K562 (cell line): ENCODE results near the gene GZMM. TPM values are rescaled to one million over a fixed set of nuclear protein-coding genes. Genes with fewer than 3 reads are reported as not detected.
A peak's percentile ranks its signal among the peaks of the same experiment; 100 is the strongest.

Experiments used
- ARID1B ChIP-seq: fragments of 450-650 bp; IDR thresholded peaks from 2 replicates; pipeline ENCODE4 v1.6.1; 2016; ENCODE audit warnings: antibody characterized with exemption, mild to moderate bottlenecking, inconsistent platforms
- COPS2 ChIP-seq: fragments of 450-650 bp; conservative IDR thresholded peaks from 2 replicates; pipeline ENCODE4 v1.6.1; 2016; ENCODE audit warnings: mild to moderate bottlenecking, moderate library complexity
- CTBP1 ChIP-seq: fragments of 450-650 bp; IDR thresholded peaks from 2 replicates; pipeline ENCODE4 v1.6.1; 2016; ENCODE audit warnings: borderline replicate concordance
- E2F6 ChIP-seq, 2 experiments: IDR thresholded peaks; 2 replicates each; pipeline ENCODE4 v1.6.1; 2011; ENCODE audit warnings: borderline replicate concordance in 1 of 2, control low read depth in 1 of 2, low read depth in 1 of 2, low read length in 1 of 2, mild to moderate bottlenecking in 1 of 2, mixed read lengths in 1 of 2, moderate library complexity in 1 of 2; ENCODE audit not compliant: insufficient read depth in 1 of 2, insufficient read length in 1 of 2, poor library complexity in 1 of 2, severe bottlenecking in 1 of 2; ENCODE audit errors: extremely low read depth in 1 of 2
- ELK3 ChIP-seq: fragments of 450-650 bp; formaldehyde crosslinking; IDR thresholded peaks from 2 replicates; pipeline ENCODE4 v1.4.0; 2020; ENCODE audit warnings: mild to moderate bottlenecking
- FOXK1 ChIP-seq: sonication (generic); formaldehyde crosslinking; IDR thresholded peaks from 2 replicates; pipeline ENCODE4 v1.8.0; 2022; ENCODE audit warnings: missing genetic modification reagents, mild to moderate bottlenecking, borderline replicate concordance
- HCFC1 ChIP-seq: IDR thresholded peaks from 2 replicates; pipeline ENCODE4 v1.6.1; 2012; ENCODE audit warnings: low read depth, low read length, improper control_type of control experiment
- HDGF ChIP-seq: fragments of 450-650 bp; IDR thresholded peaks from 2 replicates; pipeline ENCODE4 v1.6.1; 2016
- NCOA4 ChIP-seq: fragments of 450-650 bp; IDR thresholded peaks from 2 replicates; pipeline ENCODE4 v1.6.1; 2018; ENCODE audit warnings: mild to moderate bottlenecking; ENCODE audit not compliant: partially characterized antibody
- PHB ChIP-seq: fragments of 250-450 bp; sonication (Bioruptor Pico); IDR thresholded peaks from 2 replicates; pipeline ENCODE4 v1.5.0; 2021
- RBBP5 ChIP-seq: fragments of 200-600 bp; sonication (generic); IDR thresholded peaks from 2 replicates; pipeline ENCODE4 v1.6.1; 2012; ENCODE audit warnings: borderline replicate concordance, mild to moderate bottlenecking, low read length, control low read depth, inconsistent platforms; ENCODE audit not compliant: insufficient read depth, poor library complexity, severe bottlenecking
- RFX5 ChIP-seq: IDR thresholded peaks from 2 replicates; pipeline ENCODE4 v1.6.1; 2011; ENCODE audit warnings: low read depth, mild to moderate bottlenecking, improper control_type of control experiment, low read length
- RNF2 ChIP-seq: sonication (generic); IDR thresholded peaks from 2 replicates; pipeline ENCODE4 v1.6.1; 2016
- SAFB2 ChIP-seq: fragments of 200-400 bp; formaldehyde crosslinking; IDR thresholded peaks from 2 replicates; pipeline ENCODE4 v1.6.1; 2018; ENCODE audit warnings: borderline replicate concordance, low read length, low read depth, moderate library complexity; ENCODE audit not compliant: severe bottlenecking
- SP2 ChIP-seq: IDR thresholded peaks from 2 replicates; pipeline ENCODE4 v1.6.1; 2011; ENCODE audit warnings: mild to moderate bottlenecking, low read depth, low read length, moderate library complexity; ENCODE audit not compliant: poor library complexity, severe bottlenecking; ENCODE audit errors: extremely low read depth
- TBL1XR1 ChIP-seq, 2 experiments: IDR thresholded peaks; 2 replicates each; pipeline ENCODE4 v1.6.1; 2012; ENCODE audit warnings: improper control_type of control experiment in 2 of 2, low read length in 2 of 2, mild to moderate bottlenecking in 1 of 2
- YBX1 ChIP-seq: fragments of 450-650 bp; IDR thresholded peaks from 2 replicates; pipeline ENCODE4 v1.7.1; 2016; ENCODE audit warnings: mild to moderate bottlenecking
- ZBTB8A ChIP-seq: fragments of 450-650 bp; IDR thresholded peaks from 2 replicates; pipeline ENCODE4 v1.6.1; 2018; ENCODE audit warnings: mild to moderate bottlenecking, moderate library complexity; ENCODE audit not compliant: partially characterized antibody
- ZMIZ1 ChIP-seq, 2 experiments: fragments of 150-350 bp in 1 of 2; IDR thresholded peaks; 2 replicates each; pipeline ENCODE4 v1.6.1; 2012 to 2016; ENCODE audit warnings: low read depth in 2 of 2, low read length in 2 of 2, mild to moderate bottlenecking in 1 of 2, moderate library complexity in 1 of 2
- ZNF699 ChIP-seq: fragments of 250-450 bp; sonication (Bioruptor Pico); IDR thresholded peaks from 2 replicates; pipeline ENCODE4 v1.8.0; 2021; ENCODE audit warnings: mild to moderate bottlenecking, moderate library complexity; ENCODE audit not compliant: insufficient replicate concordance
- ZNF830 ChIP-seq: fragments of 250-450 bp; sonication (Bioruptor Pico); IDR thresholded peaks from 2 replicates; pipeline ENCODE4 v1.5.0; 2021; ENCODE audit warnings: mild to moderate bottlenecking
- polyA plus RNA-seq, 8 experiments: library from polyadenylated mRNA; depleted of rRNA in 4 of 8; stranded (reverse) in 5 of 8; unstranded in 3 of 8; fragments of >200 nt; fragmentation: Nextera tagmentation in 2 of 8; fragmentation: Illumina TruSeq in 1 of 8; extraction: Ambion mirVana in 2 of 8; extraction: Trizol in 1 of 8; gene quantifications; 2 replicates each; pipeline versions ENCODE4 v1.2.1 to v1.2.3, GENCODE V29; 2011 to 2014; ENCODE audit warnings: inconsistent platforms in 1 of 8, missing spikeins in 1 of 8
- total RNA-seq, 7 experiments: library from RNA; depleted of rRNA in 6 of 7; stranded (reverse); fragments of >200 nt in 6 of 7; fragmentation: Illumina TruSeq in 2 of 7; extraction: Trizol in 2 of 7; gene quantifications; 2 replicates each; pipeline versions ENCODE4 v1.2.1 to v1.2.3, GENCODE V29; 2011 to 2021; ENCODE audit warnings: low replicate concordance in 1 of 7

GZMM gene
- total and polyA plus RNA-seq, 9 of the 15 experiments (the other 6 are each of a cell fraction or from before 2014, with no cell fraction given): 0.08 to 2.6 (median 0.70) TPM; not detected in 2

- TF ChIP-seq RBBP5 (no peak), PHB (CRISPR knock-in tag) (no peak), CTBP1 (peak; percentile 79), FOXK1 (CRISPR knock-in tag) (no peak), TBL1XR1 (IDR thresholded peaks at IDR 0.05; ENCODE audit: low read length in 2 of 2) (peak; percentile 90 to 96), ZBTB8A (no peak), RNF2 (peak; percentile 93), E2F6 (IDR thresholded peaks at IDR 0.05; ENCODE audit: borderline replicate concordance in 1 of 2, extremely low read depth in 1 of 2, insufficient read depth in 1 of 2, insufficient read length in 1 of 2, low read depth in 1 of 2, low read length in 1 of 2, poor library complexity in 1 of 2, severe bottlenecking in 1 of 2) (peak; percentile 41 to 78), ZMIZ1 (IDR thresholded peaks at IDR 0.05; ENCODE audit: low read depth in 2 of 2, low read length in 2 of 2) (peak in 1 of 2 experiments; percentile 97; a peak in 2 of 4 replicates), ARID1B (peak; percentile 99), SP2 (no peak), YBX1 (no peak), HDGF (no peak), NCOA4 (no peak), ELK3 (CRISPR knock-in tag) (no peak), ZNF699 (CRISPR knock-in tag) (no peak), SAFB2 (no peak), HCFC1 (no peak), ZNF830 (CRISPR knock-in tag) (no peak), COPS2 (no peak), RFX5 (0 out of 2 replicates have a peak, but pooled peaks have one; percentile 14)
These were observed 31.0 kb downstream of the GZMM start (continued) for GRCh38 chr19:574658-575526.
